RCC 7860 (cell line): ENCODE data around the gene SLC37A1.

ENCODE experiments used
- DNase-seq: peaks from one replicate; pipeline ENCODE4 v3.0.0-alpha.2; 2015; ENCODE audit warnings: low spot score
- FAIRE-seq: peaks from 2 replicates; lab custom pipeline; 2012; peaks lifted over from hg19 to GRCh38; lab: Jason Lieb, UNC

Gene SLC37A1

DNA sequence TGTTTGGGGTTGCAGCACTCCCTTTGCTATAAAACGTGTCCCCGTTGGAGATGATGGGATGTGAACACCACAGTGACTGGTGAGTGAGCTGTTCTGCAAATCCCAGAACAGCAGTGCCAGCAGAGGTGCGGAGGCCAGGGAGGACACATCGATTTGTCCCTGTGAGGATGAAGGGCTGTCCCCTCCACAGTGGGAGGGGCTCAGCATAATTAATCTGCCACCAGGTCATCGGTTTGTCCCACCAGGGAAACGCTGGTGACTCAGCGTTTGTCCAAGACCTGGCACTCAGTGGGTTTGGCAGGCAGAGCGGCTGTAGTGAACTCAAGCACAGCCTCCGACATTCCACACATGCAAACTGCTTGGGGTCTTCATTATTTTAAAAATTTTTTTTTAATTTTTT is 117.0 kb downstream of the SLC37A1 start:
- DNase-seq: no peak
- no peak for FAIRE-seq
